HG03025 (cell line): Measurements from ENCODE around the gene BSDC1.
A peak's percentile ranks its signal among the peaks of the same experiment; 100 is the strongest.

Experiments
- ATAC-seq: cut with Tn5 transposase; IDR thresholded peaks from one replicate; pipeline ENCODE4 v1.9.1; 2021; ENCODE audit warnings: mild to moderate bottlenecking, moderate library complexity; ENCODE audit not compliant: unreplicated experiment, low FRiP score

Gene BSDC1

GRCh38 chr1:32394890-32395432 is 720 bp upstream of the BSDC1 start:
- no peak for ATAC-seq

GRCh38 chr1:32393832-32394140 is 455 bp downstream of the BSDC1 start:
- peak; percentile 15 for ATAC-seq

GRCh38 chr1:32393136-32393535 is 1.1 kb downstream of the BSDC1 start:
- no peak for ATAC-seq

GRCh38 chr1:32392325-32392724 is 1.9 kb downstream of the BSDC1 start:
- ATAC-seq, result no peak

GRCh38 chr1:32390904-32391870 is 3.1 kb downstream of the BSDC1 start:
- ATAC-seq, result no peak

GRCh38 chr1:32388641-32389040 is 5.6 kb downstream of the BSDC1 start:
- ATAC-seq, result no peak

DNA sequence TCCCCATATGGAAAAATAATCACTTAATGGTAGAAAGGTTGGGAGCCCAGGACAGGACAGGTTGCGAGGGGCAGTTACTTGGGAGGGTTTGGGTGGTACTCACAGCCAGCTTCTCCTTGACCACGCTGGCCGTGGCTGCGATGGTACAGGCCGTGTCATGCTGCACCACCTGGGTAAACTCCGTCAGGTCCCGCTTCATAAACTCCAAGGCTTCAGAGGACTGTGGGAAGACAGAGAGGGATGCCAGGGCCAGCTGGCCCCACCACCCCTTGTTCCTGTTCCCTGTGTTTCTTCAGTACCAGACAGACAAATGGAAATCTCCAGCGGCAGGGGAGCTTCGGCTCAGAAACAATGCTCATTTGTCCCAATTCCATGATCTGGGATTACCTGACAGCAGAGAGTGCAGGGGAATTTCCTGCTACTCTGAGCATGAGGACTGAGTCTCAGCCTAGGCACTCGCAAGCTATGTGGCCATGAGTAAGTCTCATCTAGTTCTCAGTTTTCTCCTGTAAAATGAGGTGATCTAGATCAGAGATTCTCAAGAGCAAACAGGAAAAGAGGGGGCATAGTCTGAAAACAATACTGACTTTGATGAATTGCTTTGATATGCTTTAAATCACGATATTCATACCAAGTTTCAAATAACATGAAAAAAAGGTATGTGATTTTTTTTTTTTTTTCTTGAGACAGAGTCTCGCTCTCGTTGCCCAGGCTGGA is 7.4 kb downstream of the BSDC1 start:
- no peak for ATAC-seq

GRCh38 chr1:32380057-32380456 is 14.2 kb downstream of the BSDC1 start:
- no peak for ATAC-seq

DNA sequence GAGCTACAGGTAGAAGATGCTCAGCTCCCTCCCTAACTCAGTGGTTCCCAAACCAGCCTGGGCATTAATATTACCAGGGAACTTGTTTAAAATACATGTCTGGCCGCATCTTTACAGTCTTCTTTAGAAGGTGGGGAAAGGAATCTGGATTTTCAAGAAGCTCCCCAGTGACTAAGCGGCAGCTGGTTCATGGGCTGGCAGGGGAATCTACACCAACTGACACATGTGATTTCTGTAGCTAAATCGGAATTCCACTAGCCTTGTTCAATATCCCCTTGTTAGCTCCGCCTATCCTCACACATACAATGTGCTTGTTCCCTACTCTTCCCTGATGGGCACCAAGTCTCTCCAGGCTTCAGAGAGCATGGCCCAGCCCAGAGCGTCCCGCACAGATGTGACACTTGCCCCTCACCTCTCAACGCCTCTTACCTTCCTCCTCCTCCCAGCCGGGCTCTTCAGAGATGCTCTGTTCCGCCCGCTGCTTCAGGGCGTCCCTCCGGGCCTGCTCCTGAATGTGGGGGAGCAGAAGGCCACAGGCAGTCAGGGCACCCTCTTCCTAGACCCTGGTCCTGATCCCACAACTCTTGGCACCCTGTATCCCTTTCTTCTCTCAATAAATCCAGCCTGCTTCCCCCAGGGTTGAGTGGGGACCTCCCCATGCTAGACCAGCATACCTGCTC is 16.6 kb downstream of the BSDC1 start:
- ATAC-seq, result no peak

DNA sequence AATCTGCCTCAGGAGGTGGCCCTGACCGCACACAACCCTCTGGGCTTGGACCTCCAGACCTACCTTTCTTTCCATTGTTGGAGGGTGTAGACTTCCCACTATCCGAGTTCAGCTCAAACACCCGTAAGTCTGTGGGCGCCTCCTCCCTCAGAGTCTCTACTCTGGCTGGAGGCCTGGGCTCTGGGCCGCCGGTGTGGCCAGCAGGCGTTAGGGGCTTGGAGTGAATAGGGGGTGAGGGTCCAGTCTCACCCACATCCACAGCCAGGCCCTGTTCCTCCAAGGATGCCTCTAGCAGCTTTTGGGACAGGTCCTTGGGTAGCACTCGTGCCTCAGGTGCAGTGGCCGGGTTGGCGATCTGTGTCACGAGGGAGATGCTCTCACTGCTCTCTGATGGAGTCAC is 18.0 kb downstream of the BSDC1 start:
- ATAC-seq, result no peak

- no peak for ATAC-seq
Observed at GRCh38 chr1:32373996-32374592, 20.1 kb downstream of the BSDC1 start.

DNA sequence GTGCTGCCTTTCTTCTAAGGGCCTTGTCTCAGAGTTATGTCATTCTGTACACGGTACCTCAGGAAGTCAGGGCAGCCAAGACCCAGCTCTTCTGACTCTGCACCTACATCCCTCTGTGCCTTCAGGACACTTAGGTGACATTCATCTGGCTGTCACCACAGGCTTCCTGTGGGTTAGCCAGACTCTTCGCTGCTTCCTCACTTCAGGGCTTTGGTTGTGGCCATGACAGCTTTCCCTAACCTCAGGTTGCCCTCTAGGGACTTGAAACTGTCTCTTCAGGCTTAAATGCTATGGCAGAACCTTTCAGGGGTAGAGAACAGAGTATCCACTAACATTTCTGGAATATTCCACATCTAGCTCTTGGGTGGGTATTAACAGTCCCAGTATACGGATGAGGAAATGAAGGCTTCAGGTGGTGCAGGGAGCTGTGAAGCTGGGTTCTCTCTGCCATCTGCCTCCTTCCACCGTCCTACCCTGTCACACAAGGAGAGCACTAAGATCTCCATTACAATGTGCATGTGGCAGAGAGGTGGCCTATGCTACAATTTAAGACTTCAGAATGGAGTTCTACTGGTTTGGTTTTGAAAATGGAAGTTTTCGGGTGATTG is 22.0 kb downstream of the BSDC1 start:
- ATAC-seq, result no peak

DNA sequence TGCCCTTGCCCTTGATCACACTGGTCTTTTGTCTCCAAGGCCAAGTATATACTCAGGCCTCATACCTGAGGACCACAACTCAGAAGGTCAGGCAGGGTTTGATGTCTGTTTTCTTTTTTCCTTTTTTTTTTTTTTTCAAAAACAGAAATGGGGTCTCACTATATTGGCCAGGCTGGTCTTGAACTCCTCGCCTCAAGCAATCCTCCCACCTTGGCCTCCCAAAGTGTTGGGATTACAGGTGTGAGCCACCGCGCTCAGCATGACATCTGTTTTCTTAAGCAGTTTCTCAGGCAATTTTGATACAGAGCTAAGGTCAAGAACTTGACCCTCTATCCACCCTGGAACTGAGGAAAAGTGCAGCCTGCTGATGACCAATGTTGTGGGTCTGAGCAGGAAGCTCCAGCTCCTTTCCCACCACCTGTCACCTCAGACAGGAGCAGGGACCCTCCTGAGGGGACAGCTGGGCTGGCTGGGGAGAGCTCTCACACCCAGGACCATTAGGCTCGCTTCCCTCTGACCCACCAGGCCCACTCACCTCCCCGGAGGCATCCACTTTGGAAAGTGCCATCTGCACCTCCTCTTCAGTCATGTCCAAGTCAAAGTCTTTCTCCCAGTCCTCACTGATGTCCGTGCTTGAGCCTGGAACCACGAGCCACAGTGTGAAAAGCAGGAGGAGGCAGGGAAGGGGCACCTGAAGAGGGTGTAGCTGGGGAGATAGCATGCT is 26.2 kb downstream of the BSDC1 start:
- ATAC-seq, result no peak

DNA sequence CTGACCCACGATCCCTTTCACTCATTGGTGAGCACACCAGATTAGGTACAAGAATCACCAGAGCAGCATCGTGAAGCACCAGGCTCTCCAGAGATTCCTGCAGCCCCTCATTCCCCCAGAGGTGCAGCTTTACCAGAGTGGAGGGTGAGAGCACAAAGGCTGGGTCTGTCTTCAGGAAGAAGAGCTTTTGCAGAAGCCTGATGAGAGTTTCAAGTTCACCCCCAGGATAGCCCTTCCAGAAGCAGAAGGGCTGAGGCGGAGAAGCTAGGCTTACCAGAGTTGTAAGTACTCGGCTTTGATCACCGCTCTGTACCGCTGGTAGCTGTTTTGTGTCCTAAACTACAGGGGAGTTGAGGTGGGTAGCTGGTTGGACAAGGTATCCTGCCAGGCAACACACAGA is 28.8 kb downstream of the BSDC1 start:
- no peak for ATAC-seq

DNA sequence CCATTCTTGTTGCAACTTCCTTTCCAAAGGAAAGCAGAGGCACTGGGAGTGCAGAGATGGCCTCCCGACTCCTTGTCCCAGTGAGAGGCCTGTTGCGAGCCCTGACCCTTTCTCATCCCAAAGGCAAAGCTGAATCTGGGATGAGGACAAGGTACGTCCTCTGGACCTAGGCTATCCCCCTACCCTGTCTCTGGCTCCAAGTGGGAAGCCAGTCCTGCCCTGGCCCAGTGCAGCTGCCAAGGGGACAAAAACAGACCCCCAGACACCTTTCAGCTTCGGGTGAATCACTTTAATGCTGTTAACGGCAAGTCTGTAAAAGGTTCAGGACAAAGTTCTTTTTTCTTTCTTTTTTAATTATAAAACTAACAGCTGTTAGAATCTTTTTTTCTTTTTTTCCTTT is 29.4 kb downstream of the BSDC1 start:
- ATAC-seq, result no peak

GRCh38 chr1:32363713-32364112 is 30.5 kb downstream of the BSDC1 start:
- no peak for ATAC-seq

DNA sequence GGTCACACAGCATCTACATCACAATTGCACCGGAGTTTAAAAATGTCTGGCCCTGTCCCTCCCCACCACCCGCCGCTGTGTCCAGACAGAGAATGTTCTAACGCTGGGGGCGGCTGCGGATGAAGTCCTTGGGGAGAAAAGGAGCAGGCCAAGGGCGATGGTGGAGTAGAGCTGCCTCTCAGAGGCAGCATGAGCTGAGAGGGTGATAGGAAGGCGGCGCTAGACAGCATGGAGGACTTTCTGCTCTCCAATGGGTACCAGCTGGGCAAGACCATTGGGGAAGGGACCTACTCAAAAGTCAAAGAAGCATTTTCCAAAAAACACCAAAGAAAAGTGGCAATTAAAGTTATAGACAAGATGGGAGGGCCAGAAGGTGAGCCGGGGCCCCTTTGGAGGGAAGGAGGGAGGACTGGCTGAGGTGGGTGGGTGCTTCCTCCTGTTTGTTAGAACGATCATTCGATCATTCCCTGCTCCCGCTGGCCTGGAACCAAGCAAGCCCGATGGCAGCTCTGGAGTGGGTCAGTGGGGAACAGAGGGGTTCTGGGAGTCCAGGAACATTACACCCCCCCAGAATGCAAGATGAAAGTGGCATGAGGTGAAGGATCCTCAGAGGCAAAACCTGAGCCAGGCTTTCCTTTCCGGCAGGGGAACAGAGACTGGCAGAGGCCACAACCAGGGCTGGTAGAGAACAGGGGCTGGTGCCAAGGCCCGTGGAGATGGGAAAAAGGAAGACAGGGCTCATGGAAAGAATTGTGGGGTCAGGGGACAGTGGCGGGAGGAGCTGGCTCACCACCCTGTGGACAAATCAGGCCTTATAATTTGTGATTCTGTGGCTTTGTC is 31.5 kb downstream of the BSDC1 start, which contains the start of the genes FAM229A and TSSK3:
FAM229A (minus strand) TSS at position 12 of the 840 bp plus-strand sequence. CDS start 394 bp downstream, outside the sequence.
TSSK3 (plus strand) TSS at position 66 of the 840 bp plus-strand sequence; CDS start at position 229, 163 bp downstream.
- no peak for ATAC-seq

- no peak for ATAC-seq
Observed at GRCh38 chr1:32361674-32362473, 32.4 kb downstream of the BSDC1 start.
